ENCODE results near the gene TENM4. TPM values are rescaled to one million over a fixed set of nuclear protein-coding genes. Genes with fewer than 3 reads are reported as not detected.

Gene TENM4
- total and polyA plus RNA-seq, 2 of the 13 experiments (the other 11 are each of a cell fraction or from before 2014, with no cell fraction given) = not detected

DNA sequence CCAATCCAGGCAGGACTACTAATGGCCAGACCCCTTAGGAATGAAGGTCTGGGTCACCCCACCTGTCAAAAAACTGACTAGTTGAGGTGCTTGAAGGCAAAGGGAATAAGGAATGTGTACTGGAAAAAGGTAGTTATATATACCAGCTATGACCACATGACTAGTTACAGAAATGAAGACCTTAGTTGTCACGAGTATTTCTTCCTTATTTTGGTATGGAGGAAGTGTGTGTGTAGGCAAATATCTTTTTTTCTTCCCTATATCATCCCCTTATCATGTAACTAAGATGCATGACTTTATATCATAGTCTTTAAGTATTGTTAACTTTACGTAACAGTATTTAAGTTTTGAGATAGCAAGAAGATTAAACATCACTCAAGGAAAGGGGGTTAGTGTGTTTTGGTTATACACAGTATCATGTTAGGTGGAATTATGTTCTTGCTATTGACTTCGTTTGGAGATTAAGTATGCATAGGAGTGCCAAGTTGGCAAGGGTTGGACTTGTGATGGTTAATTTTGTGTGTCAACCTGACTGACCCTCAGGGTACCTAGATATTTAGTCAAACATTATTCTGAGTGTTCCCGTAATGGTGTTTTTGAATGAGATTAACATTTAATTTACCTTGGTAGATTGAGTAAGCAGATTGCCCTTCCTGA lies 828.0 kb downstream of the TENM4 start (continued):
- TF ChIP-seq, protein P1, sequence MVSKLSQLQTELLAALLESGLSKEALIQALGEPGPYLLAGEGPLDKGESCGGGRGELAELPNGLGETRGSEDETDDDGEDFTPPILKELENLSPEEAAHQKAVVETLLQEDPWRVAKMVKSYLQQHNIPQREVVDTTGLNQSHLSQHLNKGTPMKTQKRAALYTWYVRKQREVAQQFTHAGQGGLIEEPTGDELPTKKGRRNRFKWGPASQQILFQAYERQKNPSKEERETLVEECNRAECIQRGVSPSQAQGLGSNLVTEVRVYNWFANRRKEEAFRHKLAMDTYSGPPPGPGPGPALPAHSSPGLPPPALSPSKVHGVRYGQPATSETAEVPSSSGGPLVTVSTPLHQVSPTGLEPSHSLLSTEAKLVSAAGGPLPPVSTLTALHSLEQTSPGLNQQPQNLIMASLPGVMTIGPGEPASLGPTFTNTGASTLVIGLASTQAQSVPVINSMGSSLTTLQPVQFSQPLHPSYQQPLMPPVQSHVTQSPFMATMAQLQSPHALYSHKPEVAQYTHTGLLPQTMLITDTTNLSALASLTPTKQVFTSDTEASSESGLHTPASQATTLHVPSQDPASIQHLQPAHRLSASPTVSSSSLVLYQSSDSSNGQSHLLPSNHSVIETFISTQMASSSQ (IDR thresholded peaks at IDR 0.05; ENCODE audit: low read depth) = peak; percentile 57; the same call in 1 of the 2 replicates
- TF ChIP-seq, protein P1 (CRISPR knock-in tag; IDR thresholded peaks at IDR 0.05; ENCODE audit: borderline replicate concordance) = no peak; the same call in 1 of the 2 replicates
- TF ChIP-seq, protein P2, sequence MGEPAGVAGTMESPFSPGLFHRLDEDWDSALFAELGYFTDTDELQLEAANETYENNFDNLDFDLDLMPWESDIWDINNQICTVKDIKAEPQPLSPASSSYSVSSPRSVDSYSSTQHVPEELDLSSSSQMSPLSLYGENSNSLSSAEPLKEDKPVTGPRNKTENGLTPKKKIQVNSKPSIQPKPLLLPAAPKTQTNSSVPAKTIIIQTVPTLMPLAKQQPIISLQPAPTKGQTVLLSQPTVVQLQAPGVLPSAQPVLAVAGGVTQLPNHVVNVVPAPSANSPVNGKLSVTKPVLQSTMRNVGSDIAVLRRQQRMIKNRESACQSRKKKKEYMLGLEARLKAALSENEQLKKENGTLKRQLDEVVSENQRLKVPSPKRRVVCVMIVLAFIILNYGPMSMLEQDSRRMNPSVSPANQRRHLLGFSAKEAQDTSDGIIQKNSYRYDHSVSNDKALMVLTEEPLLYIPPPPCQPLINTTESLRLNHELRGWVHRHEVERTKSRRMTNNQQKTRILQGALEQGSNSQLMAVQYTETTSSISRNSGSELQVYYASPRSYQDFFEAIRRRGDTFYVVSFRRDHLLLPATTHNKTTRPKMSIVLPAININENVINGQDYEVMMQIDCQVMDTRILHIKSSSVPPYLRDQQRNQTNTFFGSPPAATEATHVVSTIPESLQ (CRISPR knock-in tag; conservative IDR thresholded peaks at IDR 0.05) = no peak
- no peak for TF ChIP-seq SMAD9 (CRISPR knock-in tag; IDR thresholded peaks at IDR 0.05)
- TF ChIP-seq ARID3A (IDR thresholded peaks at IDR 0.05; ENCODE audit: low read depth, low read length) = peak; percentile 71; the same call in 1 of the 2 replicates
- TF ChIP-seq ZNF652 (CRISPR knock-in tag; IDR thresholded peaks at IDR 0.05; ENCODE audit: borderline replicate concordance, low read depth) = peak; percentile 89
- TF ChIP-seq ZNF333 (CRISPR knock-in tag; IDR thresholded peaks at IDR 0.05; ENCODE audit: borderline replicate concordance) = no peak
- TF ChIP-seq SOX13 (IDR thresholded peaks at IDR 0.05) = no peak
- TF ChIP-seq SOX13 (CRISPR knock-in tag; conservative IDR thresholded peaks at IDR 0.05 in 1 of 2, IDR thresholded peaks at IDR 0.05 in 1 of 2) = 0 out of 4 replicates have a peak, but pooled peaks of 1 of the 2 experiments have one; percentile 62
- peak; percentile 69; the same call in 1 of the 2 replicates for TF ChIP-seq NR2F6 (IDR thresholded peaks at IDR 0.05)
- TF ChIP-seq NR2F6 (CRISPR knock-in tag; IDR thresholded peaks at IDR 0.05) = no peak
- 0 out of 2 replicates have a peak, but pooled peaks have one; percentile 63 for TF ChIP-seq MIXL1 (CRISPR knock-in tag; IDR thresholded peaks at IDR 0.05)
- TF ChIP-seq BRCA1 (CRISPR knock-in tag; IDR thresholded peaks at IDR 0.05) = no peak
- TF ChIP-seq ZFYVE20 (CRISPR knock-in tag; IDR thresholded peaks at IDR 0.05; ENCODE audit: borderline replicate concordance, low read depth) = no peak
- TF ChIP-seq ZKSCAN8 (CRISPR knock-in tag; IDR thresholded peaks at IDR 0.05; ENCODE audit: borderline replicate concordance) = peak; percentile 17; the same call in 1 of the 2 replicates
- no peak for TF ChIP-seq ZNF496 (CRISPR knock-in tag; IDR thresholded peaks at IDR 0.05; ENCODE audit: insufficient replicate concordance)
- TF ChIP-seq ZNF629 (CRISPR knock-in tag; conservative IDR thresholded peaks at IDR 0.05) = no peak
- TF ChIP-seq NR2F2 (IDR thresholded peaks at IDR 0.05; ENCODE audit: borderline replicate concordance, low read depth) = 0 out of 2 replicates have a peak, but pooled peaks have one; percentile 64
- no peak for TF ChIP-seq ZNF251 (CRISPR knock-in tag; IDR thresholded peaks at IDR 0.05)

All from HepG2 (cell line).